Renal cortex interstitium (tissue), 11 donors: ENCODE measurements around the gene CSF1. TPM values are rescaled to one million over a fixed set of nuclear protein-coding genes. Genes with fewer than 3 reads are reported as not detected.
A peak's percentile ranks its signal among the peaks of the same experiment; 100 is the strongest.
"Not testable (repeated sequence)": the region's sequence is repeated elsewhere in the genome, so short reads cannot be mapped to it uniquely, and the experiment has no call there.

Experiments used
- DNase-seq, 11 donors: peaks; one replicate each; pipeline ENCODE4 v3.0.0-alpha.2; 2013; ENCODE audit warnings: low read depth in 9 of 11, low spot score in 4 of 11; ENCODE audit errors: extremely low read depth in 1 of 11
- polyA plus RNA-seq, 3 donors: library from polyadenylated mRNA; unstranded; fragments of 120-200 nt; gene quantifications; one replicate each; pipeline ENCODE4 v1.2.1, GENCODE V29; 2013; ENCODE audit not compliant: insufficient read length in 3 of 3

The CSF1 gene
- polyA plus RNA-seq, 3 donors, result 6.2 to 9.8 (median 6.6) TPM

DNA sequence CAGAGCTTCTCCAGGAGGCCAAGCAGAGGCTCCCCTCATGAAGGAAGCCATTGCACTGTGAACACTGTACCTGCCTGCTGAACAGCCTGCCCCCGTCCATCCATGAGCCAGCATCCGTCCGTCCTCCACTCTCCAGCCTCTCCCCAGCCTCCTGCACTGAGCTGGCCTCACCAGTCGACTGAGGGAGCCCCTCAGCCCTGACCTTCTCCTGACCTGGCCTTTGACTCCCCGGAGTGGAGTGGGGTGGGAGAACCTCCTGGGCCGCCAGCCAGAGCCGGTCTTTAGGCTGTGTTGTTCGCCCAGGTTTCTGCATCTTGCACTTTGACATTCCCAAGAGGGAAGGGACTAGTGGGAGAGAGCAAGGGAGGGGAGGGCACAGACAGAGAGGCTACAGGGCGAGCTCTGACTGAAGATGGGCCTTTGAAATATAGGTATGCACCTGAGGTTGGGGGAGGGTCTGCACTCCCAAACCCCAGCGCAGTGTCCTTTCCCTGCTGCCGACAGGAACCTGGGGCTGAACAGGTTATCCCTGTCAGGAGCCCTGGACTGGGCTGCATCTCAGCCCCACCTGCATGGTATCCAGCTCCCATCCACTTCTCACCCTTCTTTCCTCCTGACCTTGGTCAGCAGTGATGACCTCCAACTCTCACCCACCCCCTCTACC, 19.1 kb downstream of the CSF1 start:
- DNase-seq, result no peak

DNA sequence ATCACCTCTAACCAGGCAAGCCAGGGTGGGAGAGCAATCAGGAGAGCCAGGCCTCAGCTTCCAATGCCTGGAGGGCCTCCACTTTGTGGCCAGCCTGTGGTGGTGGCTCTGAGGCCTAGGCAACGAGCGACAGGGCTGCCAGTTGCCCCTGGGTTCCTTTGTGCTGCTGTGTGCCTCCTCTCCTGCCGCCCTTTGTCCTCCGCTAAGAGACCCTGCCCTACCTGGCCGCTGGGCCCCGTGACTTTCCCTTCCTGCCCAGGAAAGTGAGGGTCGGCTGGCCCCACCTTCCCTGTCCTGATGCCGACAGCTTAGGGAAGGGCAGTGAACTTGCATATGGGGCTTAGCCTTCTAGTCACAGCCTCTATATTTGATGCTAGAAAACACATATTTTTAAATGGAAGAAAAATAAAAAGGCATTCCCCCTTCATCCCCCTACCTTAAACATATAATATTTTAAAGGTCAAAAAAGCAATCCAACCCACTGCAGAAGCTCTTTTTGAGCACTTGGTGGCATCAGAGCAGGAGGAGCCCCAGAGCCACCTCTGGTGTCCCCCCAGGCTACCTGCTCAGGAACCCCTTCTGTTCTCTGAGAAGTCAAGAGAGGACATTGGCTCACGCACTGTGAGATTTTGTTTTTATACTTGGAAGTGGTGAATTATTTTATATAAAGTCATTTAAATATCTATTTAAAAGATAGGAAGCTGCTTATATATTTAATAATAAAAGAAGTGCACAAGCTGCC, 19.8 kb downstream of the CSF1 start:
- DNase-seq, result no peak

DNA sequence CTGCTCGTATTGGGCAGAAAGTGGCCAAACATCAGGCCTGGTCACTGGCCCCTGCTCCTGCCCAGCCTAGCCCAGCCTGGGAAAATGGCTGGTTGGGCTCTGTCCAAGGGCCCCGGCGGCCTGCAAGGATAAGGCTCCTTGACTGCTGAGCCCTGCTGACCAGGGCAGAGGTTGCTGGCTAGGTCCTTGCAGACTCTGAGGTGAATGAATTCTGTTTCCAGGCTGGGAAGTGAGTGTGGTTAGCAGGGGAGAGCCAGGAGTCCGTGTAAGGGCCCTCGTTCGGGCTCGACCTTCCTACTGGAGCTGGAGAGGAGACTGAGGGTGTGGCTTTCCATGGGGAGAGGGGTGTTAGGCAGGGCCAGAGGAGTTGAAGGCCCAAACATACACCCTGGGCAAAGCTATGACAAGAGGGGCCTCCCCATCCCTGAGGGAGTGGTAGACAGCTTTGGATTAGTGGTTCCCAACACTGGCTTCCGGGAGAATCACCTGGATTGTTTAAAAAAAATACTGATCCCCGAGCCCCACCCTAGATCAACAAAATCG, 20.6 kb downstream of the CSF1 start:
- peak; percentile 72 to 90 (median 82) for DNase-seq

DNA sequence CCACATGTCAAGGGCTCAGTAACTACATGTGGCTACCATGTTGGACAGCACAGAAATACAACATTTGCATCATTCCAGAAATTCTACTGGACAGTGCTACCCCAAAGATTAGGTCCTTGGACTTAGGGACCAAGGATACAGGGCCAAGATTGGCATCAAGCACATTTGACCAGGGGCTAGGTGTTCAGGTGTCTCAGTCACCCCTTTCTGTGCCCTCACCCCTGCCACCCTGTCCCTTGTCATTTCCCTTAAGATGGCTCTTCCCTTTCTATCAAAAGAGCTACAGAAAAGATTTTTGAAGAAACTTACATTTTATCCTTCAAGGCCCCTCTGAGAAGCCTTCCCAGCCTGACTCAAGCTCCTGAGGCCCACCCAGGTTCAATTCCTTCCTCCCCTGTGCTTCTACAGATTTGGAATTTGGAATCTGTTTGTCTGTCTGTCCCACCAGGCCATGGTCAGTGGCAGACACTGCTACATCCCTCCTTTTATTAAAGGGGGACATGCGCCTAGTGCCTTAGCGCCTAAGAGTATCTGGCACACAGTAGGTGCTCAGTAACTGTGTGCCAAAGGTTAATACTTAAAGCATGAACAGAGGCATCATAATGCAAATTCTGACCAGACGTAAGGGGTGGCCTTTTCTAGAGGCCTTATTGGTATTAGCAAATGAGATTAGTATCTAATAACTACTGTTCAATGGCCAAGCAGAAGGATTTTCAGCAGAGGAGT, 21.4 kb downstream of the CSF1 start:
- DNase-seq, result no peak

DNA sequence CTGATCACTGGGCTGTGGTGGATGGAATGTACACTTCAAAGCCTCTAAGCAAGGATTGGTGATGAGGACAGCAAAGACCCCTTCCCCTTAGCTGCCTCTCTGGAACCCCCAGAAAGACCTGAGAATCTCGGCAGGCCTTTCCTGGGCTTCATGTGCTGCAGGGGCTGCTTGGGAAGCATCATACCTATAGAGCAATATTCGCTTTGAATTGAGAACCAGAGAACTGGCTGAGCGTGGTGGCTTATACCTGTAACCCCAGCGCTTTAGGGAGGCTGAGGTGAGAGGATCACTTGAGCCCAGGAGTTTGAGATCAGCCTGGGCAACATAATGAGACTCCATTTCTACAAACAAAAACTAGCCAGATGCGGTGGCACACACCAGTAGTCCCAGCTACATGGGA, 22.0 kb downstream of the CSF1 start:
- no peak for DNase-seq

DNA sequence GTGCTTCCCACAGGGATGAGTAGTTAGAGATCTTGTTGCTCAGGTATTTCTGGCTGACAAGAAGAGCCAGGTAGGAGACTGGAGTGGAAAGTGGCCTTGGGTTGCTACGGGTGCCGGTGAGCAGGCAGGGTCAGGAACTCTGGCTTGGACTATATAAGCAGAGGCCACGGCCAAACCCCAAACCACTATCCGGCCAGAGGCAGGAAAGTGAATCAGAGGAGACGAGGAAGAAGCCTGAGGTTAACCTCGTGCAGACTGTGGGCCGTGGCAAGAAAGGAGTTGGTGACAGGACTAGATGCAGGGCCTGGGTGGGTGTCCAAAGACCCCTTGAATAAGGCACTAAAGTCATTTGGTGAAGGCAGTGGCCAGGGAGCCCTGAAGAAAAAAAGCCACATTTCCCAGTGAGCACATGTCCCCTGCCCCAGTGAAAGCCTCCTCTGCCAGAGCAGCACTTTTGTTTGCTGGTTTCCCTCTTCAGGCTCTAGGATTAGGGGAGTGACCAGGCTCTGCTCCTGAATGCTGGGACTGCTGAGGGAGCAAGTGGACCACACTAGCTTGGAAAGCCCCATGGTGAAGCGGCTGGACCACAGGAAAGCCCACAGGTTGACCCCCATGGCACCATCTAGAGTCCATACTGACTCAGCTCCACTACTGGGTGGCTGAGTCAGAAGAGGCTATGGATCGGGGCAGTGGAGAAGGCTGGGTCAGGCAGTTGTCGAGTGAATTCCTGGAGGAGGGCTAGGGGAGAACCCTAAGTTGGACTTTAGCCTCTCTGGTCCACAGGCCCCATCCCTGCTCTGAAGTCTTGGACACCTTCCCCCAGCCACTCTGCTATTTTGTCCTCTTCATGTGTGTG, 23.4 kb downstream of the CSF1 start:
- no peak for DNase-seq

DNA sequence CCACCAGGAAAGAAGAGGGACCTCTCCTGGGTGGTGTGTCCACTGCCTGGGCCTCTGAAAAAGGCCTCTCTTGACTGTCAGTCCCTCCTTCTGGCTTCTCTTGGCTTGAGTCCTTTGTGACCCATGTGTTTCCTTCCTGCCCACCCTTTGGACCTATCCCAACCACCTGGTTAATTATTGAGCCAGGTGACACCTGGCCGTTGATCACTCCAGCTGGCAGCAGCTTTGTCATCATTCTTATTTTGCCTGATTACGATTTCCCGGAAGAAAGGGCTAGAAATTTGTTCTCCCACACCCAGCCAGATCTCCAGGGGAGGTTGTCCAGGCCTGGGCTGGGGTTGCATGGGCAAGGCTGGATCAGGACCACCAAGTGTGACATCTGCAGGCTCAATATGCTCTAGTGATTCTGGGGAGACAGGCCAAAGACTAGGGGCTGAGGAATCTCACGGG, 24.8 kb downstream of the CSF1 start:
- DNase-seq, result no peak

DNA sequence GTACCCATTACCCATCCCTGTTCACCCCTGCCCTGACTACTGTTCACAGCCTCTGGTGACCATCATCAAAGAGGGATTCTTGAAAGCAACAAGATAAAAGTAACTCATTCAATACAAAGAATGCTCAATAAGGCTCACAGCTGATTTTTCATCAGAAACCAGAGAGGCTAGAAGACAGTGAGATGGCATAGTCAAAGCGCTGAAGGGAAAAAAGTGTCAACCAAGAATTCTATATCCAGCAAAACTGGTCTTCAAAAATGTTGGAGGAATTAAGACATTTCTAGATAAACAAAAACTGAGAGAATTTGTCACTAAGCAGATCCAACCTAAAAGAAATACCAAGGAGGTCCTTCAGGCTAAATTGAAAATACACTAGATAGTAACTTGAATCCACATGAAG, 27.1 kb downstream of the CSF1 start:
- no peak for DNase-seq

DNA sequence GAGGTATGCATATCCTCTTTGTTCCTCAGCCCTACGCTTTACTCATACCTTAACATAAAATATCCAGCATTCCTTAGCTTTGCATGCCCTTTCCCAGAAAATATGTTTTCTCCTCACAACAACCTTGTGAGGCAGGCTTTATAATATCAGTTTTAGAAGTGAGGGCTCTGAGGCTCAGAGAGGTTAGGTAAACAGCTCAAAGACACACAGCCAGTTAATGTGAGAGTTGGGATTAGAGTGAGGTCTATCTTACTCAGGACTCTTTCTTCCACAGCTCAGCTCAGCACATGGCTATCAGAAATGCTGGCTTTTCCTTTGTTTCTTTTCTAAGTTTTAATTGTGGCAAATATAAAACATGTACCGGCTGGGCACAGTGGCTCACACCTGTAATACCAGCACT, 27.9 kb downstream of the CSF1 start:
- no peak for DNase-seq

DNA sequence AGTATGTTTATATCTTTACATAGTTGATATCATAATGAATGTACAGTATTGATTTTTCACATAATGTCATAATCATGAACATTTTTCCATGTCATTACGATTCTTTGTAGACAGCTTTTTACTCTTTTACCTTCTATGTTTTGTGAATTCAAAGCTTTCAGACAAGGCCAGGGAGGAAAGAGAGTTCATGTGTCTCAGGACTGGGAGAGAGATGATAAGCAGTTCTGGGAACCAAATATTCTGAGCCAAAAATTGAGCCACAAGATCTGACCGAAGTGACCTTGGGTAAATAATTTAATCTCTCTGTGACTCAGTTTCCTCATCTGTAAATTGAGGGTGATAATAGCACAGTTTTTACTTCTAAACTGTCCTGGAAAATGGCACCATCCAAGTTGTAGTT, 31.8 kb downstream of the CSF1 start:
- no peak for DNase-seq

DNA sequence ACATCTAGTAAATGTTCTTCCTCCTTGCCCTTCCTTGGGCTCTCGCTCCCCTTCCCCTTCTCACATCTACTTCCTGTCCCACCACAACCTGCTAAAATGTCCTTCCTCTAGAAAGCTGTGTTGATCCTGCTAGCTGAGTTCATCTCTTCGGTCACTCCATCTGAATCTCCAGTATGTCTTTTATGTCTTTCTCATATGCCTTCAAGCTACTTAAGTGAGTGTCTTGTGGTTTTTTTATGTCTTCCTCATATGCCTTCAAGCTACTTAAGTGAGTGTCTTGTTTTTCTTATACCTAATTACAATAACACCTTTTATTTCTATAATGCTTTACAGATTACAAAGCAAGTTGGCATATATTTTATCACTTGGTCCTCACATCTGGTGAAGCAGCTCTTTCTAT, 33.9 kb downstream of the CSF1 start:
- DNase-seq, result no peak

DNA sequence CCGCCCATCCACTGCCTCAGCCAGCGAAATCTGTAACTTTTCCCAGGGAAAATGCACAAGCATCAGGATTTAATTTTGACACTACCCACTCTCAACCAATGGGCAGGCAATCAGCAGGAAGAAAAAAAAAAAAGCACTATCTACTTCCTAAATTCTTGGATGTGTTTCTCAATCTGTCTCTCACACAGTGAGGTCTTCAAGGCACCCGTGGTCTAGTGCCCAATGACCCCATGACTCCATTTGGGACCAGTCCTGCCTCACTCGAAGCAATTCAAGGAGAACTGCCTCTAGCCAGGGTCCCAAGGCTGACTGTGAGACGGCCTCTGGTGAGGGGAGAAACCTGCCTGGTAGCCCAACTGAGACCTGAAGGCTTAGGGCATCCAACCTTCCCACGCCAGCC, 35.9 kb downstream of the CSF1 start:
- DNase-seq, result no peak

DNA sequence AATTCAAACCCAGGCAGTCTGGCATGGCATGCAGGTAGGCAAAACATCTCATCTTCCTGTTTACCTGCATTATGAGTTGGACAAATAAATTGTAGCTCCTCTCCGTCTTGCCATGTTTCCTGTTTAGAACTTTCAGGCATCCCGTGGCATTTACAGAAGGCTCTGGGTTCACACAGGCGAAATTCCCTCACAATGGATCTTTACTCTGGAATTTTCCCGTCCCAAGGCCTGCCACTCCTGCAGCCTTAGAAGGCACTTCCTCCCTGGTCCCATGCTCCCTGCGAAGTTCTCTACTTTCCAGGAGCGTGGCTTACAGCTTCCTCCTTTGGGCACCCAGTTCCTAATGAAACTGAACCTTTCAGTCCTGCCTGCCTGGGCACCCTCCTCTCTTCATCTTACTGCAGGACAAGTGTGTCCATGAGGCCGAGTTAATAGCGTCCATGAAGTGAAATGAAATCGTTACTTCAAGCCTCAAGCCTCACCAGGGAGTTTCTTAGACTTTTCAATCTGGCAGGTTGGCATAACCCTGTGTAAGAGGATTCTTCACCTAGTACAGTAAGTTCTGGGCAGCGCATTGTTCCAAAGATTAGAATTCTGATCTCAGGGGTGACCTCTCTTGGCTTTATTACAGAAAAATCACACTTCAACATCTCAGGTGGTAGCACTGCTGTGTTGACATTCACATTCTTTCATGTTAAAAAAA, 37.1 kb downstream of the CSF1 start:
- no peak for DNase-seq

DNA sequence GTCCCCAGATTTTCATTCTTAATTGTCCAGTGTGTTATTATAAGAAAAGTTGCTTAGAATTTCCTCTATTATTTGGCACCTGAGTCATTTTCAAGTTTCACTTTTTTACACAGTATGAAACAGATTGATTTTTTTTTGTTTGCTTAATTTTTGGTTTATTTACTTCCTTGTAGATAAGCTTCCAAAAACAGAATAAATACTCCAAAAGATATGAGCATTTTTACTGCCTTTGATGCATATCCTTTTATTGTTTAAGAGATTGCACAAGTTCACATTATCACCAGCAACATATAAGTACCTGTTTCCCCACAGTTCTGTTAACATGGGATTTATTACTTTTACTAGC, 37.6 kb downstream of the CSF1 start:
- no peak for DNase-seq

DNA sequence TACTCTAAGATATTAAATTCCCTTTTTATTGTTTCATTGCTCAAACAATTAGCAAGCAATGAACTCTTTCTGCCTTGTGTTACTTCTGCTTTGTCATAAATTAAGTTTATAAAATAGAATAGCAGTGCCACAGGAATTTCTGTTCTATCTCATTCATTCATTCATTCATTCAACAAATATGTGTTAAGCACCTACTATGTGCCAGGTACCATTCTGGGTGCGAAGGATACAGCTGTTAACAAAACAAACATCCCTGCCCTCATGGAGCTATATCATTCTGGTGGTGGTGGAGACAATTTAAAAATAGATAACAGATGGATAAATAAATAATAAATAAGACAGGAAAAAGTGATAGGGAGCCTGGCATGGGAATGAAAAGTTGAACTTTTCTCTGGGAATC, 39.4 kb downstream of the CSF1 start:
- DNase-seq, result no peak

DNA sequence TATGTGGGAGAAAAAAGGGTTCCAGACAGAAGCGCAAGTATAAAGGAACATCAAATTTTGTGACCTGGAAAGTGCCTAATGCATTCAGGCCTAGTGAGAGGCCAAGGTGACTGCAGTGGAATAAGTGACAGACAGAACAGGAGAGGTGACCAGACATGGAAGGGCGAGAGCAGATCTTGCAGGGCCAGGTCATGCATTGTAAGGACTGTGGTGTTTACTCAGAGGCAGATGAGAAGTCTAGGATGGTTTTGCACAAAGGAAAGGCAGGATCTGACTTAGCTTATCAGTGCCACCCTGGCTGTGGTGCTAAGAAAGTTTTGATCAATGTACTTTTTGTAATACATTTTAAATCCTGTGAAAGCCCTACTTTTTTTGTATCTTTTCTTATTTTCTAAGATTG, 39.9 kb downstream of the CSF1 start:
- no peak for DNase-seq

DNA sequence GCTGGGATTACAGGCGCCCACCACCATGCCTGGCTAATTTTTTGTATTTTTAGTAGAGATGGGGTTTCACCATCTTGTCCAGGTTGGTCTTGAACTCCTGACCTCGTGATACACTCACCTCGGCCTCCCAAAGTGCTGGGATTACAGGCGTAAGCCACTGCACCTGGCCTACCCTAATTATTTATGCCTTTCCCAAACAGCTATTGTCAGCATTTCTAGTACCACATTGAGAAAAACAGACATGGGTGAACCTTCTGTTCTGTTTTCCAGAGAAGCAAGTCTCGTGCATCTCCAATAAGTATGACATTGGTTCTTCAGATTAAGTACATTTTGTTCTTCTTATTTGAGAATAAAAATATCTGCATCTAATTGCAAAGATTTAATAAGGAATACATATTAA, 40.9 kb downstream of the CSF1 start:
- DNase-seq, result not testable (repeated sequence)

DNA sequence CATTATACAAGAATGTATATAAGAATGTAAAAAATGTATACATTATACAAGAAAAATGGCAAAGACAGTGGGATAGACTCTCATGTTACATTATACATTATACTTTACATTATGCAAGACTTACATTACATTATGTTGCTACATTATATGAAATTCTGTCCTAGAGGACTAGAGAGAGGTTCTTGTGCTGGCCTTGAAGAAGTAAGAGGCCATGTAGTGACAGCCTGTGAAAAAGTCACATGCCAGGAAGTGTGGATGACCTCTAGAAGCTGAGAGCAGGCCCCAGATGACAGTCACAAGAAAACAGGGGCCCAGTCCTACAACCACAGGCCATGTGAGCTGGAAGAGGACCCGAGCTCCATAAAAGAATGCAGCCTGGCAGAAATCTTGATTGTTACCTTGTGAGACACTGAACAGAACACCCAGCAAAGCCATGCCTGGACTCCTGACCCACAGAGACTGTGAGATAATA, 43.4 kb downstream of the CSF1 start:
- no peak for DNase-seq

DNA sequence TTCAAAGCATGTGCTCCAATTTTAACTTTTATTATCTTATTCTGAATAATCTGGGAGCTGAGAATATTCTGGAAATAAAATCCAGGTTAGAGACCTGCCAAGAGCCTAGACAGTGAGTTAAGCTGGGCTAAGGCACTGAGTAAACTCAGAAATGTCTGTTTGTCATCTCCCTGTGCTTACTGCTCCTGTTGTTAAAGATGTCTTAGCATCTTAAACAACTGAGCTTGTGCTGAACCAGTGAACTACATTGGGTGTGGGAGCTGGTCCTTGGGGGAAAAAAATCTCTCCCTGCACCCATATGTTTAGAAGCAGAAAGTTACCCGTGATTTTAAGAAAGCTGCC, 49.0 kb downstream of the CSF1 start:
- no peak for DNase-seq
